Adipocyte (in vitro differentiated cells): ENCODE measurements around the gene ADCYAP1R1.

ENCODE experiments used
- DNase-seq: peaks from one replicate; pipeline ENCODE4 v3.0.0-alpha.2; 2015; ENCODE audit warnings: low read depth
- H3K27me3 ChIP-seq: replicated peaks from 2 replicates; pipeline ENCODE4 v1.7.0; 2013; ENCODE audit warnings: mild to moderate bottlenecking, low read length, moderate library complexity; ENCODE audit not compliant: control insufficient read depth, insufficient read depth
- H3K36me3 ChIP-seq: 2 replicates; pipeline ENCODE4 v1.7.0; 2013; ENCODE audit warnings: low read length, mild to moderate bottlenecking, moderate library complexity; ENCODE audit not compliant: control insufficient read depth, insufficient read depth, severe bottlenecking
- H3K4me1 ChIP-seq: 2 replicates; pipeline ENCODE4 v1.7.0; 2013; ENCODE audit warnings: mild to moderate bottlenecking, low read length, moderate library complexity; ENCODE audit not compliant: control insufficient read depth, insufficient read depth
- H3K4me3 ChIP-seq: 2 replicates; pipeline ENCODE4 v1.7.0; 2013; ENCODE audit warnings: mild to moderate bottlenecking, low read length, moderate library complexity
- H3K9ac ChIP-seq: 2 replicates; pipeline ENCODE4 v1.7.0; 2013; ENCODE audit warnings: mild to moderate bottlenecking, low read length, moderate library complexity
- H3K9me3 ChIP-seq: 2 replicates; pipeline ENCODE4 v1.7.0; 2013; ENCODE audit warnings: mild to moderate bottlenecking, low read length, moderate library complexity; ENCODE audit not compliant: control insufficient read depth

Gene ADCYAP1R1

GRCh38 chr7:31102973-31103850 is 51.1 kb downstream of the ADCYAP1R1 start:
- Histone ChIP-seq H3K9me3 (no peaks in the 10 kb centered on the region), H3K4me3 (no peak overlapping the region), H3K27me3 (peaks cover 4% of the 10 kb centered on the region), H3K9ac (no peak overlapping the region), H3K4me1 (no peaks in the 10 kb centered on the region), H3K36me3 (no peaks in the 10 kb centered on the region)
- DNase-seq = no peak

GRCh38 chr7:31104361-31105255 is 52.5 kb downstream of the ADCYAP1R1 start:
- DNase-seq = no peak

GRCh38 chr7:31105256-31105950 is 53.3 kb downstream of the ADCYAP1R1 start:
- H3K4me1 ChIP-seq = no peaks in the 10 kb centered on the region
- H3K9ac ChIP-seq = no peak overlapping the region
- no peak overlapping the region for H3K4me3 ChIP-seq
- DNase-seq = no peak
- no peaks in the 10 kb centered on the region for H3K36me3 ChIP-seq
- H3K27me3 ChIP-seq = peaks cover 4% of the 10 kb centered on the region
- no peaks in the 10 kb centered on the region for H3K9me3 ChIP-seq

More at GRCh38 chr7:31104361-31105255, 52.5 kb downstream of the ADCYAP1R1 start:
- peaks cover 4% of the 10 kb centered on the region for H3K27me3 ChIP-seq
- H3K9ac ChIP-seq = no peak overlapping the region
- no peak overlapping the region for H3K4me3 ChIP-seq
- H3K9me3 ChIP-seq = no peaks in the 10 kb centered on the region
- H3K4me1 ChIP-seq = no peaks in the 10 kb centered on the region
- H3K36me3 ChIP-seq = no peaks in the 10 kb centered on the region

GRCh38 chr7:31106303-31107105 is 54.4 kb downstream of the ADCYAP1R1 start:
- no peak for DNase-seq
- Histone ChIP-seq H3K4me3 (no peak overlapping the region), H3K9me3 (no peaks in the 10 kb centered on the region), H3K4me1 (no peaks in the 10 kb centered on the region), H3K9ac (no peak overlapping the region), H3K36me3 (no peaks in the 10 kb centered on the region), H3K27me3 (peaks cover 10% of the 10 kb centered on the region)

- no peaks in the 10 kb centered on the region for H3K36me3 ChIP-seq
- H3K4me1 ChIP-seq = no peaks in the 10 kb centered on the region
- peaks cover 13% of the 10 kb centered on the region for H3K27me3 ChIP-seq
- no peak overlapping the region for H3K9ac ChIP-seq
- DNase-seq = no peak
- no peak overlapping the region for H3K4me3 ChIP-seq
- no peaks in the 10 kb centered on the region for H3K9me3 ChIP-seq
Observed at GRCh38 chr7:31107106-31108090, 55.3 kb downstream of the ADCYAP1R1 start.

- no peak for DNase-seq
- Histone ChIP-seq H3K27me3 (peaks cover 20% of the 10 kb centered on the region), H3K9me3 (no peaks in the 10 kb centered on the region), H3K4me1 (no peaks in the 10 kb centered on the region), H3K9ac (no peak overlapping the region), H3K4me3 (no peak overlapping the region), H3K36me3 (no peaks in the 10 kb centered on the region)
Observed at GRCh38 chr7:31108097-31108657, 56.1 kb downstream of the ADCYAP1R1 start.

- no peak for DNase-seq
- Histone ChIP-seq H3K4me1 (no peaks in the 10 kb centered on the region), H3K9ac (no peak overlapping the region), H3K27me3 (peaks cover 25% of the 10 kb centered on the region), H3K36me3 (no peaks in the 10 kb centered on the region), H3K4me3 (no peak overlapping the region), H3K9me3 (no peaks in the 10 kb centered on the region)
Observed at GRCh38 chr7:31109751-31110150, 57.6 kb downstream of the ADCYAP1R1 start.

- no peak for DNase-seq
- Histone ChIP-seq H3K9me3 (no peaks in the 10 kb centered on the region), H3K4me3 (no peak overlapping the region), H3K4me1 (no peaks in the 10 kb centered on the region), H3K9ac (no peak overlapping the region), H3K36me3 (no peaks in the 10 kb centered on the region), H3K27me3 (peaks cover 22% of the 10 kb centered on the region)
Observed at GRCh38 chr7:31110331-31111108, 58.4 kb downstream of the ADCYAP1R1 start.

- no peak overlapping the region for H3K9ac ChIP-seq
- H3K4me3 ChIP-seq = no peak overlapping the region
- no peak for DNase-seq
- no peaks in the 10 kb centered on the region for H3K9me3 ChIP-seq
- no peaks in the 10 kb centered on the region for H3K36me3 ChIP-seq
- peaks cover 25% of the 10 kb centered on the region for H3K27me3 ChIP-seq
- H3K4me1 ChIP-seq = no peaks in the 10 kb centered on the region
Observed at GRCh38 chr7:31111109-31111451, 59.0 kb downstream of the ADCYAP1R1 start.
